ENCODE measurements around the gene DMRTB1. TPM values are rescaled to one million over a fixed set of nuclear protein-coding genes. Genes with fewer than 3 reads are reported as not detected.

DMRTB1 gene
- not detected in 2 replicates for total RNA-seq (ENCODE audit: low replicate concordance)
- long read RNA-seq: 0 reads

GRCh38 chr1:53459321-53460175 lies at the start of gene DMRTB1:
Gene DMRTB1 (plus strand): TSS chr1:53459399. CDS start chr1:53459454, 55 bp downstream.
- Mint-ChIP-seq H3K9me3 (no peaks in the 10 kb centered on the region), H3K27me3 (no peaks in the 10 kb centered on the region), H3K4me1 (ENCODE audit: unreplicated experiment) (peaks cover 7% of the 10 kb centered on the region), H3K27ac (no peak within 1 kb of the TSS), H3K36me3 (no peaks in the 10 kb centered on the region), H3K4me3 (no peak within 1 kb of the TSS)
- no peak for DNase-seq (ENCODE audit: extremely low spot score, unreplicated experiment)
- no peak for TF ChIP-seq CTCF (conservative IDR thresholded peaks at IDR 0.05)

DNA sequence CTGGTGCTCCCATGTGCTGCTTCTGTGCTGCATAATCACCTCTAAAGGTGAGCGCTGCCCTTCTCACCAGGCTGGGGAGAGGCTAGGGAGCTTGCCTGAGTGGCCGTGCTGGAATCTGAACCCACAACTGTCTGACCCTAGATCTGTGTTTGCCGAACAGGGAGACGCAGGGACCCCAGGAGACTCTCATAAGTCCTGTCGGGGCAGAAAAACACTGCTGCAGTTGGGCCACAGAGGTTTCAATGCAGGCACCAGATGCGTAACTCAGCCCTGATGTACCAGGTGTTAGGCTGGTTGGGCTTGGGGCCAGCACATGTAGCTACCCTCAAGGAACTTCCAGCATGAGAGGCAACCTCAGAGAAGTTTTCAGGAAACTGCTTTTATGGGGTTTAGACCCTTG lies 49.5 kb upstream of the DMRTB1 start:
- H3K4me1 Mint-ChIP-seq (ENCODE audit: unreplicated experiment): peaks cover 32% of the 10 kb centered on the region
- H3K27me3 Mint-ChIP-seq: peaks cover 46% of the 10 kb centered on the region
- H3K27ac Mint-ChIP-seq: no peak overlapping the region
- H3K4me3 Mint-ChIP-seq: no peak overlapping the region
- peak; percentile 52 for DNase-seq (ENCODE audit: extremely low spot score, unreplicated experiment)
- no peak for TF ChIP-seq CTCF (conservative IDR thresholded peaks at IDR 0.05)
- H3K9me3 Mint-ChIP-seq: no peaks in the 10 kb centered on the region
- no peaks in the 10 kb centered on the region for H3K36me3 Mint-ChIP-seq

DNA sequence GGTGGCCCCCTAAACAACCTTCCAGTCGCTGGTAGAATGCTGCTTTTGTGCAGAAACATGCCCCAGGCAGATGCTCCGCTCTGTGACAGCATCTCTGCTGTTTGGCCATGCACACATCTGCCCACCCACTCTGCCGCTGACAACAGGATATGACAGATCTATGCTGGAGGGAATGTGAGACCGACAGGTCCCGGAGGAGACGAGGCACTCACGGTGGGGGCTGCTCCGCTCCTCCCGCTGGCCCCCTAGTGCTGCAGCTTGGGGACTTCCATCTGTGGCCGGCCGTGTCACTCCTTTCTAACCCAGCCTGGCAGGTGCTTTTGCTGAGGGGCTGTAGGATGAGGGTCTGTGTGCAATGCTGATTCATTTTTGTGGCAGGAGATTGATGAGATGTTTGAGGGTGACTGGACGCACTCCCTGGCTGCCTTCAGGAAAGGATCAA lies 49.1 kb upstream of the DMRTB1 start:
- Mint-ChIP-seq H3K4me1 (ENCODE audit: unreplicated experiment) (peaks cover 32% of the 10 kb centered on the region), H3K4me3 (peak overlapping the region; percentile 30), H3K9me3 (no peaks in the 10 kb centered on the region), H3K27me3 (peaks cover 44% of the 10 kb centered on the region), H3K36me3 (no peaks in the 10 kb centered on the region), H3K27ac (no peak overlapping the region)
- peak; percentile 57 for DNase-seq (ENCODE audit: extremely low spot score, unreplicated experiment)
- no peak for TF ChIP-seq CTCF (conservative IDR thresholded peaks at IDR 0.05)

GRCh38 chr1:53410701-53411100 lies 48.5 kb upstream of the DMRTB1 start:
- peaks cover 39% of the 10 kb centered on the region for H3K27me3 Mint-ChIP-seq
- TF ChIP-seq CTCF (conservative IDR thresholded peaks at IDR 0.05): no peak
- no peaks in the 10 kb centered on the region for H3K9me3 Mint-ChIP-seq

GRCh38 chr1:53411541-53412152 lies 47.6 kb upstream of the DMRTB1 start:
- H3K4me1 Mint-ChIP-seq (ENCODE audit: unreplicated experiment): peaks cover 32% of the 10 kb centered on the region
- no peak for TF ChIP-seq CTCF (conservative IDR thresholded peaks at IDR 0.05)
- no peaks in the 10 kb centered on the region for H3K9me3 Mint-ChIP-seq
- peaks cover 34% of the 10 kb centered on the region for H3K27me3 Mint-ChIP-seq
- no peak for DNase-seq (ENCODE audit: extremely low spot score, unreplicated experiment)
- no peaks in the 10 kb centered on the region for H3K36me3 Mint-ChIP-seq
- no peak overlapping the region for H3K4me3 Mint-ChIP-seq
- H3K27ac Mint-ChIP-seq: no peak overlapping the region

More at GRCh38 chr1:53410701-53411100, 48.5 kb upstream of the DMRTB1 start:
- peaks cover 32% of the 10 kb centered on the region for H3K4me1 Mint-ChIP-seq (ENCODE audit: unreplicated experiment)
- no peak overlapping the region for H3K27ac Mint-ChIP-seq
- DNase-seq (ENCODE audit: extremely low spot score, unreplicated experiment): no peak
- H3K4me3 Mint-ChIP-seq: peak overlapping the region; percentile 30
- no peaks in the 10 kb centered on the region for H3K36me3 Mint-ChIP-seq

Measured in type B pancreatic cell (in vitro differentiated cells).